Stimulated activated CD4-positive, alpha-beta T cell treated with anti-CD3 and anti-CD28 coated beads, Interleukin-12 subunit alpha, Interleukin-12 subunit beta, amount 100 ng/mL, for 48 hours (primary cell): Measurements from ENCODE around the gene GJA1.
A peak's percentile ranks its signal among the peaks of the same experiment; 100 is the strongest.
"Not testable (repeated sequence)": the region's sequence is repeated elsewhere in the genome, so short reads cannot be mapped to it uniquely, and the experiment has no call there.

Experiments
- DNase-seq, 3 donors: peaks; one replicate each; pipeline ENCODE4 v3.0.0-alpha.2; 2020; ENCODE audit warnings: low read depth in 2 of 3, low spot score in 1 of 3

GJA1 gene

GRCh38 chr6:121436960-121437850 lies 1.8 kb downstream of the GJA1 start:
- peak in 1 of 3 donors; percentile 8 for DNase-seq

GRCh38 chr6:121437851-121438651 lies 2.6 kb downstream of the GJA1 start:
- DNase-seq, result no peak

- DNase-seq, result no peak
Measured at GRCh38 chr6:121438869-121439268, 3.4 kb downstream of the GJA1 start.

GRCh38 chr6:121439475-121439874 lies 4.0 kb downstream of the GJA1 start:
- DNase-seq, result no peak

DNA sequence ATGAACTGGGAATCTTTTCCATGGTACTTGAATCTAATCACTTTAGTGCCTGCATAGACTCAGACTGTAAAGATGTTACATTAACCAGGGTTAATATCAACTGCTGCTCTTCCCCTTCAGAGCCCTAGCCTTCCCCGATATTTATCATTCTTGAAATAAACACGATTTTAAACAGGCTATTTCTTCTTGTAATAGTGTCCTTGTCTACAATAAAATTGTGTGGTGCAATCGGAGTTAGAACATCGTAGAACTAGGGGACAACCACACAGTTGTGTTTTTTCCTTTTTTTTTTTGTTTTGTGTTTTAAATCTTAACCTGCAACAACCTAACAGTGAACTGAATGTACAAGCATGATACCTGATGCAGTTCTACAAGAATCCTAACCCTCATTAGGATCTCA lies 4.5 kb downstream of the GJA1 start:
- no peak for DNase-seq

GRCh38 chr6:121441477-121441876 lies 6.0 kb downstream of the GJA1 start:
- DNase-seq, result no peak

- DNase-seq, result no peak
Measured at GRCh38 chr6:121442576-121442975, 7.1 kb downstream of the GJA1 start.

DNA sequence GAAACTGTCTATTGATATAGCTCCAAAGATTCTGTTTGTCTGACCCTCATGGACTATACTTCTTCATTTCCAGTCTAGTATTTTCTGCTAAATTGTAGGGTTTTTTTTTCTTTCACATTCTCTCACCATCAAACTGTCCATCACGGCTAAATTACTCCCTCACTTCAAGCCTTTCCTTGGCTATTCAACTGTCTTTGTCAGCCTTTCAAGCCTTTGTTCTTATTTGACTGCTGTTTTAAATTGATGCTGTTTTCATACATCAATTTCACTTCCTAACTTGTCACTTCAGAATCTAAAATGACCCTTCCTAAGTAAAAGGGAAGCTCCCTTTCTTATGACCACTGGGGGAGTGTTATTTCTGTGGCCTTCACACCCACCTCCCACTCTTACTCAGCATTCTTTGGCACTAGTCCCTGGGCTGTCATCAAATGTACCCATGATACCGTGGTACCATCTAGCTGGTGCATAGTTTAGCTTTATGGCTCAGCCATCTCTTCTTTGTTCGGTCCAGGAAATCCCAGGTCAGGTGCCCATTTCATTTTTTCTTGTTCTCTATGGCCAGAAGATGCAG lies 8.6 kb downstream of the GJA1 start:
- DNase-seq, result no peak

GRCh38 chr6:121446705-121447104 lies 11.3 kb downstream of the GJA1 start:
- not testable (repeated sequence) for DNase-seq

DNA sequence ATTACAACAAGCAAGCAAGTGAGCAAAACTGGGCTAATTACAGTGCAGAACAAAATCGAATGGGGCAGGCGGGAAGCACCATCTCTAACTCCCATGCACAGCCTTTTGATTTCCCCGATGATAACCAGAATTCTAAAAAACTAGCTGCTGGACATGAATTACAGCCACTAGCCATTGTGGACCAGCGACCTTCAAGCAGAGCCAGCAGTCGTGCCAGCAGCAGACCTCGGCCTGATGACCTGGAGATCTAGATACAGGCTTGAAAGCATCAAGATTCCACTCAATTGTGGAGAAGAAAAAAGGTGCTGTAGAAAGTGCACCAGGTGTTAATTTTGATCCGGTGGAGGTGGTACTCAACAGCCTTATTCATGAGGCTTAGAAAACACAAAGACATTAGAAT lies 12.3 kb downstream of the GJA1 start:
- not testable (repeated sequence) for DNase-seq

DNA sequence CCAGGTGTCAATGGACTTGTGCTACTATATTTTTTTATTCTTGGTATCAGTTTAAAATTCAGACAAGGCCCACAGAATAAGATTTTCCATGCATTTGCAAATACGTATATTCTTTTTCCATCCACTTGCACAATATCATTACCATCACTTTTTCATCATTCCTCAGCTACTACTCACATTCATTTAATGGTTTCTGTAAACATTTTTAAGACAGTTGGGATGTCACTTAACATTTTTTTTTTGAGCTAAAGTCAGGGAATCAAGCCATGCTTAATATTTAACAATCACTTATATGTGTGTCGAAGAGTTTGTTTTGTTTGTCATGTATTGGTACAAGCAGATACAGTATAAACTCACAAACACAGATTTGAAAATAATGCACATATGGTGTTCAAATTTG lies 13.1 kb downstream of the GJA1 start:
- not testable (repeated sequence) for DNase-seq

DNA sequence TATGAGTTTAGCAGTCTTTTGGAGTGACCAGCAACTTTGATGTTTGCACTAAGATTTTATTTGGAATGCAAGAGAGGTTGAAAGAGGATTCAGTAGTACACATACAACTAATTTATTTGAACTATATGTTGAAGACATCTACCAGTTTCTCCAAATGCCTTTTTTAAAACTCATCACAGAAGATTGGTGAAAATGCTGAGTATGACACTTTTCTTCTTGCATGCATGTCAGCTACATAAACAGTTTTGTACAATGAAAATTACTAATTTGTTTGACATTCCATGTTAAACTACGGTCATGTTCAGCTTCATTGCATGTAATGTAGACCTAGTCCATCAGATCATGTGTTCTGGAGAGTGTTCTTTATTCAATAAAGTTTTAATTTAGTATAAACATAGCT lies 13.9 kb downstream of the GJA1 start:
- DNase-seq, result no peak

GRCh38 chr6:121450242-121450641 lies 14.8 kb downstream of the GJA1 start:
- no peak for DNase-seq

DNA sequence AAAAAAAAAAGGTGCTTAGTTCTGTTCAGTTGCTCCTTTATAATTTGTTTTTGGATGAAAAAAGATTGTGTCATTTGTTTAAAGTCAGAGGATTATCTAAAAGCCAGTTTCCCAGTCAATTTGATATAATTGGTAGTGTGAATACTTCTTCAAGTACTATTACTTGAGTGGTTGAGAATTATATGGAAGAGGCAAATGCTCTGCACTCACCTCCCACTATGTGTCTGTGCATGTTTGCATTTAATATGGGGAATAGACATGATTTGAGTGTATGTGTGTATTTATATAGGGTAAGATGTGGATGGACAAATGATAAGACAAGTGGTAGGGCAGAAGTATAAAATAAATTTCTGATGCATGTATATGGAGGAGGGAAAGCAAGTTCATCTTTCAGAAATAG lies 15.8 kb downstream of the GJA1 start:
- DNase-seq, result no peak

DNA sequence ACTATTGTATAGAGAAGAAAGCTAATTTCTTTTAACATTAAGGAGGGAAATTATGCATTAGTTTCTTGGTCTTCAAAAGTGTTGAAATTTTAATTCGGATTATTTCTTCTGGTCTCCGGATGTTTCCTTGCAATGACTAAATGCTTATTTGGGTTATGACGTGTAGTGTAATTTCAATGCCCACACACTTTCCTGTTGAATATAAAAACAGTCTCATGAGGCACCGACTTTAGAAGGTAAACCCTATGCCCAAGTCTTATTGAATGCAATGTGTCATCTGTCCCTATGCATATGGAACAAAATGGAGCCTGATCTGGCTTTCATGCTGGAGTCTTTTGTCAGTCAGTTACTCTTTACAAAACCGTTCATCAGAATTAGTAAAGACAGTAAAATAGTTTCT lies 17.7 kb downstream of the GJA1 start:
- DNase-seq, result no peak

GRCh38 chr6:121460170-121460569 lies 24.7 kb downstream of the GJA1 start:
- no peak for DNase-seq

DNA sequence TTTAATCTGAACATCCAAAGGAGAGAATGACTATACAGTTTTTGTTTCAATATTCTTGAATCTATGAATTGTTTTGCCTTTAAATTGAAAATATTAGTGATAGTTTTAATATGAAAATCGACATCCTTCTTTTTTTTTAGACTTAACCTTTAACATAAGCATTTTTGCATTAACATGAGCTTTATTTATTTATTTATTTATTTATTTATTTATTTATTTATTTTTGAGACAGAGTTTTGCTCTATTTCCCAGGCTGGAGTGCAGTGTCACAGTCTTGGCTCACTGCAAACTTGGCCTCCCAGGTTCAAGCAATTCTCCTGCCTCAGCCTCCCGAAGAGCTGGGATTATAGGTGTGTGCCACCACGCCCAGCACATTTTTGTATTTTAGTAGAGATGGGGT lies 27.6 kb downstream of the GJA1 start:
- no peak for DNase-seq

- no peak for DNase-seq
Measured at GRCh38 chr6:121465101-121465500, 29.7 kb downstream of the GJA1 start.

DNA sequence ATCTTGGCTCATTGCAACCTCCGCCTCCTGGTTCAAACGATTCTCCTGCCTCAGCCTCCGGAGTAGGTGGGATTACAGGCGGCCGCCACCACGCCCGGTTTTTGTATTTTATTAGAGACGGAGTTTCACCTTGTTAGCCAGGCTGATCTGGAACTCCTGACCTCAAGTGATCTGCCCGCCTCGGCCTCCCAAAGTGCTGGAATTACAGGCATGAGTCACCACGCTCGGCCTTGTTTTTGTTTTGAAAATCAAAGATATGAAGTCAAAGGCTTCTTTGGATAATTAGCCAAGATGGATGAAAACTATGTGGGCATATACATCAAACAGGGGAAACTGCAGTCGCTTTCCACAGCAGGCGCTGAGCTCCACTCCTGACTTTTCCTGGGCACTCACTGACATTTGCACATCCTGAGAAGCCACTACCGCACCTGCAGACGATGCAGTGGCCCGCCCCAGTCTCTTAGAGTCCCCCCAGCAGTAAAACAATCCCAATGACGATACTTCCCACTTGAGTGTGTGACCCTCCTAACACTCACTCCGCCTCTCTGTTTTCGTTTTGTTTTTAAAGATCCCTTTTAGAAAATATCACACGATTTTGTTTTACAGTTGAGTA lies 44.1 kb downstream of the GJA1 start:
- no peak for DNase-seq

DNA sequence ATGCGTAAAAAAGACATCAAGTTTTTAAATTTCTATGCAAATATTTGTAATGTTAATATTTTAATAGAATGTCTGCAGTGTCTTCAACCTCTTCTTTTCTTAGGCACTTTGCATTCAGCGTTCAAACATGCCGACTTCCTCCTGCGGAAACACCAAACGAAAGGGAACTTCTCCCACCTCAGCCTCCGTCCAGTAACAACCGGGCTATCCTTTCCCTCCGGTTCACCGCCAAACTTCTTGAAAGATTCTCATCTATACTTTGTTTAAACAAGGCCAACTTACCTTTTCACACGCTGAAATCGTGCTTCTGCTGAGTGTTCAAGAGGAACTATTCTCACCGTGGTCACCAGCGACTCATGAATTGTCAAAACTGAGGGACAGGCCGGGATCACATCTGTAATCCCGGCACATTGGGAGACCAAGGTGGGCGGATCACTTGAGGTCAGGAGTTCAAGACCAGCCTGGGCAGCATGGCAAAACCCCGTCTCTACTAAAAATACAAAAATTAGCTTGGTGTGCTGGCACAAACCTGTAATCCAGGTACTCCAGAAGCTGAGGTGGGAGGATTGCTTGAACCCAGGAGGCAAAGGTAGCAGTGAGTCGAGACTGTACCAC lies 44.8 kb downstream of the GJA1 start:
- DNase-seq, result no peak
